ENCODE results near the gene NFATC2. TPM values are rescaled to one million over a fixed set of nuclear protein-coding genes. Genes with fewer than 3 reads are reported as not detected.

Gene NFATC2
- polyA plus RNA-seq, 1 of the 3 experiments (the other 2 are of a cell fraction): 0.36 TPM

DNA sequence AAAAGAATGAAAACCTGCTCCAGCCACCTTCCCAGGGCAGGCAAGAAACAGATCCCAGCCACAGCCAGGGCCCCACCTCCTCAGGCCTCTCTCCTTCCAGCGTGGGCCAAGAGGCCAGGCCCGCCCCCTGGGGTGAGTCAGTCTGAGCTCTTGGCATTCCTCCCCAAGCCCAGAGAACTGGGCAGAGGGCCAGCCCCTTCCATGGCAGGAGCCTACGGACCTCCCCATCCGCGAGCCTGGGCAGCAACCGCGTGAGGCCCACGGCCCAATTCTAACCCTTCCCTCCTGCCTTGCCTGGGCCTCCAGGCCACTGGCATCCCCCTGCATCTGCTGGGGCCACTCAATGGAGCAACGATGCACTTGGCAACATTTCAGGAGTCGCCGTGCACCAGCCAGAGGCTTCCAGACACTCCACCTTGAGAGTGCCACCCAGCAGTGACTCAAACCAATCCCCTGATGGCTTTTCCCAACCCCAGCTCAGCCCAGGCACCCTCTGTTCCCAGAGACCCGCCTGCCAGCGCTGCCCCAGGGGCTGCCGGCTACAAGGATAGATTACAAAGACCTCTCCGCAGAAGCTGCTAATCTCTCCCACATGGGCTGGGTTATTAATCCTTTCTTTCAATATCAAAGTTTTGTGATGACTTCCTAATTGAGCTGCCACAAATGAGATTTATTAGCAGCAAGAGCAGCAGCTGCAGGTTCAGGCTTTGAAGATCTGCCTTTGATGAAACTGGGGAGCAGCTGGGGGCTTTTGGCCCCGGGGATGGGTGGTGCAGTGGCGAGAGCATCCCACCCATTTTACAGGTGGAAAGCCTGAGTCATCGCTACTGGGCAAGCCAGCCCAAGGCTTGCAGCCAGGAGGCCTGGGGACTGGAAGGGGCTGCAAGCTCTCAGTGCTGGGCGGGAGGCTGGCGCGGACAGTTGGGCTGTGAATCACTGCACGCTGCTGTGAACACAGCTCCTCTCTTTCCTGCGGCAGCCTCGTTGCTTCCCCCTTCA lies 85.7 kb downstream of the NFATC2 start (continued):
- peak; percentile 20; the same call in 1 of the 2 replicates for TF ChIP-seq TAF1 (IDR thresholded peaks at IDR 0.05; ENCODE audit: borderline replicate concordance, low read depth, low read length)
- TF ChIP-seq FOSL2 (IDR thresholded peaks at IDR 0.05; ENCODE audit: borderline replicate concordance, low read depth): peak; percentile 90
- TF ChIP-seq RXRA (IDR thresholded peaks at IDR 0.05; ENCODE audit: borderline replicate concordance, low read depth): peak; percentile 66; the same call in 1 of the 2 replicates
- TF ChIP-seq, protein P1, sequence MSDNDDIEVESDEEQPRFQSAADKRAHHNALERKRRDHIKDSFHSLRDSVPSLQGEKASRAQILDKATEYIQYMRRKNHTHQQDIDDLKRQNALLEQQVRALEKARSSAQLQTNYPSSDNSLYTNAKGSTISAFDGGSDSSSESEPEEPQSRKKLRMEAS (IDR thresholded peaks at IDR 0.05; ENCODE audit: low read depth): peak; percentile 88
- peak; percentile 51 for TF ChIP-seq POLR2AphosphoS5 (IDR thresholded peaks at IDR 0.05; ENCODE audit: low read depth, low read length)
- TF ChIP-seq TCF12 (IDR thresholded peaks at IDR 0.05): peak; percentile 79
- TF ChIP-seq NFIC (IDR thresholded peaks at IDR 0.05; ENCODE audit: borderline replicate concordance): peak; percentile 98

DNA sequence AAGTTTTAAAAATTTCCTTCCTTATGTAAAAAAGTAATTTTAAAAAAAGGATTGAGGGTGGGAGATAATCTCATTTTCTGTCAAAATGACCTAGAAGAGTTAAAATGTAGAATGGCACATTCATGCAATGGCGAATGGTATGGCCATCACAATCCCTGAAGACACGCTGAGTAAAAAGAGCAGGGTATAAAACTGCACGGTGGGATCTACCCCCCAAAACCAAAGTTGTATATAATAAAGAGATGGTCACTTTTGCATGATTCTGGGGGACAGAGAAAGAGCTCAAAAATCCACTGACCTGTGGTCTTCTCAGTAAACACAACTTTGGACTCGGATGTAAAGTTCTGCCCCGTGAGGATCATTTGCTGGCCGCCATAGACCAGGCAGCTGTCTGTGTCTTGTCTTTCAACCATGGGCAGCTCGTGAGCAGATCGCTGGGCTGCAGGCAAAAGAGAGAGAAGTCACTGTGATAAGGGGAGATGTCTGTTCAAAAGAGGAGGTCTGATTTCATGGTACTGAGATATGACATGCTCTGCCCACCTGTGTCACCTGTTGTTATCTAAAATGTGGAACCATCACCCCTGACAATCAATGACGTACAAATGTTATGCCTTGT lies 88.2 kb downstream of the NFATC2 start:
- Histone ChIP-seq H3K27me3 (ENCODE audit: insufficient read depth) (no peaks in the 10 kb centered on the region), H3K79me2 (ENCODE audit: insufficient read depth) (no peaks in the 10 kb centered on the region), H3K36me3 (replicated peaks in 1 of 2; ENCODE audit: control insufficient read depth in 1 of 2, insufficient read depth in 2 of 2, low read length in 1 of 2) (no peaks in the 10 kb centered on the region), H3K9me3 (no peaks in the 10 kb centered on the region), H3K9me2 (no peaks in the 10 kb centered on the region), H3K4me3 (ENCODE audit: low read depth in 2 of 2, low read length in 1 of 2) (no peak overlapping the region), H3K4me2 (no peak overlapping the region), H2AFZ (ENCODE audit: low read depth) (no peak overlapping the region), H4K20me1 (ENCODE audit: insufficient read depth) (no peaks in the 10 kb centered on the region), H3K9ac (no peak overlapping the region), H3K27ac (ENCODE audit: low read depth in 2 of 2, low read length in 1 of 2) (no peak overlapping the region), H3K4me1 (ENCODE audit: control insufficient read depth in 1 of 2, insufficient read depth in 2 of 2, low read depth in 1 of 2, low read length in 1 of 2) (peaks cover 19 to 24% of the 10 kb centered on the region in 2 experiments; a peak in 3 of 4 replicates), H3F3A (replicated peaks; ENCODE audit: insufficient read depth) (peaks cover 14% of the 10 kb centered on the region)
- 93% methylated on average over 9 of the region's 9 CpGs for WGBS (ENCODE audit: low lambda C conversion rate)
- no peak for TF ChIP-seq FOXJ3 (CRISPR knock-in tag; IDR thresholded peaks at IDR 0.05)
- no peak for TF ChIP-seq FOSL2 (IDR thresholded peaks at IDR 0.05; ENCODE audit: borderline replicate concordance, low read depth)
- TF ChIP-seq EZH2phosphoT487 (IDR thresholded peaks at IDR 0.05; ENCODE audit: borderline replicate concordance, low read depth): no peak
- no peak for TF ChIP-seq RAD21 (IDR thresholded peaks at IDR 0.05; ENCODE audit: low read length)
- no peak for TF ChIP-seq TAF1 (IDR thresholded peaks at IDR 0.05; ENCODE audit: borderline replicate concordance, low read depth, low read length)
- TF ChIP-seq TCF12 (IDR thresholded peaks at IDR 0.05): no peak
- no peak for TF ChIP-seq FOXM1 (IDR thresholded peaks at IDR 0.05; ENCODE audit: low read depth)
- TF ChIP-seq, protein P2, sequence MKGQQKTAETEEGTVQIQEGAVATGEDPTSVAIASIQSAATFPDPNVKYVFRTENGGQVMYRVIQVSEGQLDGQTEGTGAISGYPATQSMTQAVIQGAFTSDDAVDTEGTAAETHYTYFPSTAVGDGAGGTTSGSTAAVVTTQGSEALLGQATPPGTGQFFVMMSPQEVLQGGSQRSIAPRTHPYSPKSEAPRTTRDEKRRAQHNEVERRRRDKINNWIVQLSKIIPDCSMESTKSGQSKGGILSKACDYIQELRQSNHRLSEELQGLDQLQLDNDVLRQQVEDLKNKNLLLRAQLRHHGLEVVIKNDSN (IDR thresholded peaks at IDR 0.05; ENCODE audit: borderline replicate concordance, low read depth): no peak
- no peak for TF ChIP-seq GABPA (IDR thresholded peaks at IDR 0.05; ENCODE audit: low read depth)
- ChIA-PET CTCF (interaction anchor here (1.0 kb wide), 1 partner anchor 61 kb away, joined by 3 read pairs; no protein-coding TSS in a partner anchor), POLR2A (no interaction called here)
- no peak for DNase-seq
